Adipocyte (in vitro differentiated cells): ENCODE data around the gene WLS.

Experiments used
- DNase-seq: peaks from one replicate; pipeline ENCODE4 v3.0.0-alpha.2; 2015; ENCODE audit warnings: low read depth
- H3K27me3 ChIP-seq: replicated peaks from 2 replicates; pipeline ENCODE4 v1.7.0; 2013; ENCODE audit warnings: mild to moderate bottlenecking, low read length, moderate library complexity; ENCODE audit not compliant: control insufficient read depth, insufficient read depth
- H3K36me3 ChIP-seq: 2 replicates; pipeline ENCODE4 v1.7.0; 2013; ENCODE audit warnings: low read length, mild to moderate bottlenecking, moderate library complexity; ENCODE audit not compliant: control insufficient read depth, insufficient read depth, severe bottlenecking
- H3K4me1 ChIP-seq: 2 replicates; pipeline ENCODE4 v1.7.0; 2013; ENCODE audit warnings: mild to moderate bottlenecking, low read length, moderate library complexity; ENCODE audit not compliant: control insufficient read depth, insufficient read depth
- H3K4me3 ChIP-seq: 2 replicates; pipeline ENCODE4 v1.7.0; 2013; ENCODE audit warnings: mild to moderate bottlenecking, low read length, moderate library complexity
- H3K9ac ChIP-seq: 2 replicates; pipeline ENCODE4 v1.7.0; 2013; ENCODE audit warnings: mild to moderate bottlenecking, low read length, moderate library complexity
- H3K9me3 ChIP-seq: 2 replicates; pipeline ENCODE4 v1.7.0; 2013; ENCODE audit warnings: mild to moderate bottlenecking, low read length, moderate library complexity; ENCODE audit not compliant: control insufficient read depth

WLS gene

DNA sequence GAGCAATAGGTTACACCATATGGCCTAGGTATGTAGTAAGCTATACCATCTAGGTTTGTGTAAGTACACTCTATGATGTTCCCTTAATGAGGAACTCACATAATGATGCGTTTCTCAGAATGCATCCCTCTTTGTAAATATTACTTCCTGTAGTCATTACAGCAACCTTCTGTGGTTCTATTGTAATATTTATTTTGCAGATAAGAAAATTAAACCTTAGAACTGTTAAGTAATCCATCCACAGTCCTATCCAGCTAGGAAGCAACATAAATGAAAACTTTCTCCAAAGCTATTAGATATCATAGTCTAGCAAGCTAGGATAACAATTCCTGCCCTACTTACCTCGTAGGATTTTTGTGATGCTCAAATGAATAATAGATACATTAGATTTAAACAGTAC is 88.7 kb downstream of the WLS start:
- Histone ChIP-seq H3K27me3 (no peaks in the 10 kb centered on the region), H3K9ac (no peak overlapping the region), H3K9me3 (no peaks in the 10 kb centered on the region), H3K4me3 (no peak overlapping the region), H3K4me1 (peaks cover 6% of the 10 kb centered on the region), H3K36me3 (peaks cover 78% of the 10 kb centered on the region)
- DNase-seq = no peak

DNA sequence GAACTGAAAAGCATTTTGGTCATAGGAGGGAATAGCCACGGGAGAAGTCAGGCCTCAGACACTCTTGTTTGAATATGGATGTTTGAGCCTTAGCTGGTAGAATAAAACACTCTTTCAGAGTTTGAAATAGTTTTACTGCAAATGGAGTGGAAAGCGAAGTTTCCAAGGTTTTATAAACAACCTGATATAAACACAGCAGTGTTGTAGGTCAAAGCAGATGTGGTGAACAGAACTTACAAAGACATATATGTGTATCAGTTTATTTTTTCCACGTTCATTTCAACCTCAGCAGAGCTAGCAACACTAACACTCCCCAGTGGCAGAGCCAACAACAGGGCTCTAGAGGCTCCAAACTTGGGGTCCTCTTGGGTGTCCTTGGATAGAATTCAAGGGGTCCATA is 89.9 kb downstream of the WLS start:
- no peaks in the 10 kb centered on the region for H3K27me3 ChIP-seq
- no peaks in the 10 kb centered on the region for H3K9me3 ChIP-seq
- peaks cover 73% of the 10 kb centered on the region for H3K36me3 ChIP-seq
- no peak overlapping the region for H3K9ac ChIP-seq
- H3K4me3 ChIP-seq = no peak overlapping the region
- no peak for DNase-seq
- peaks cover 6% of the 10 kb centered on the region for H3K4me1 ChIP-seq

DNA sequence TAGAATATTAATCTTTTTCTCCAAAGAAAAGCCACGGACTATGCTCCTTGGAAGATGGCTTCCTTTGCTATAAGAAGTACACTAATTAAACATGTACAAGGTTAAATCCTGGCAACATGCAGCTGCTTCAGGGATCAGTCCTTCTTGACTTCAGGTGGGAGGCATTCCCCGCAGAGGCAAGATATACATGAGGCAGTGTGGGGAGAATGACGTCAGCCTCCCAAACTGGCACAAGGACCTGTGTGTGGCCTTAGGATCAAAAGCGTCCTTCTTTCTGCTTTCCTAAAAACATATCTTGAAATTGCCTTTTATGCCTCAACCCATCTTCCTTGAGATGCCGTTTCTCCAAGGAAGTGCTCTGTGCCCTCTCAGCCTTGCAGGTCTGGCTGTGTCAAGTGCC is 90.3 kb downstream of the WLS start:
- Histone ChIP-seq H3K9ac (no peak overlapping the region), H3K9me3 (no peaks in the 10 kb centered on the region), H3K36me3 (peaks cover 73% of the 10 kb centered on the region), H3K27me3 (no peaks in the 10 kb centered on the region), H3K4me3 (no peak overlapping the region), H3K4me1 (peaks cover 6% of the 10 kb centered on the region)
- no peak for DNase-seq

DNA sequence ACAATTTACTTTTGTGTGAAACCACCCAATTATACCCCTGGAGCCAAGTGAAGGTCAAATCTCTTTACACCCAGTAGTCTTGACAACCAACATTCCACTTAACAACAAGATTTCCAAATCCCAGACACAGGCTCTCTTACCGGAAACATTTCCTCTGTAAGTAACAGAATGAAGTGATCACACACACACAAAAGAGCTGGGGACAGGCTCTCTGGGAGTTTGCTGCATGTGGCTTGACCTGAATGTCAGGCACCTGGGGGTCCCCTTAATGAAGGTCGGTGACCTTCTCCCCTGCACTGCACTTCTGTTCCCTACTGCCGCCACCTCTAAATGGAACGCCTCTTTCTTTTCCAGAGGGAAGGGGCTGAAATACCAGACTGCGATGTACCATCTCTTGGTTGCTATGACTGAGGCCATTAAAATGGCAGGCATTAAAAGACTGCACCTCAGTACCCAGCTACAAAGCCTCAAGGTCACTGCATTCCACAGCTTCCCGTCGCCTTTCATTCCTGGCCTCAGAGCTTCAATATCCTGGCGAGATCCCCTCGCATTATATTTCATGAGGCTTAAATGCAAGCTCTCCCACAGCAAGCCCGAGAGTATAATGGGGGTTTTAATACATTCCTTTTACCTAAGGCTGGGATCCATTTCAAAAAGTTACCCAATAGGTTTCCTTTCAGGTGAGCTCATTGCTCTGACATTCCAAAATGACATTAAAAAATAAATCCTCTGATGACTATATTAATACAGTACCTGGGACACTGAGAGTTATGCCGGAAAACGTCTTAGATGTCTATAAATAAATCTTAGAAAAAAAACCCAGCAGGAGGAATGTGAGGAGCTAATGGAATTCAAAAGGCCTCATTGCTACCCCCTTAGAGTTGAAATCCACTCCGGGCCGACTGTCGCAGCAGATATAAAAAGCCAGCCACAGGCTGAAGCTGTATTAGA is 91.0 kb downstream of the WLS start:
- no peaks in the 10 kb centered on the region for H3K27me3 ChIP-seq
- peak; percentile 33 for DNase-seq
- H3K9me3 ChIP-seq = no peaks in the 10 kb centered on the region
- H3K9ac ChIP-seq = no peak overlapping the region
- H3K4me3 ChIP-seq = no peak overlapping the region
- peaks cover 6% of the 10 kb centered on the region for H3K4me1 ChIP-seq
- peaks cover 79% of the 10 kb centered on the region for H3K36me3 ChIP-seq

DNA sequence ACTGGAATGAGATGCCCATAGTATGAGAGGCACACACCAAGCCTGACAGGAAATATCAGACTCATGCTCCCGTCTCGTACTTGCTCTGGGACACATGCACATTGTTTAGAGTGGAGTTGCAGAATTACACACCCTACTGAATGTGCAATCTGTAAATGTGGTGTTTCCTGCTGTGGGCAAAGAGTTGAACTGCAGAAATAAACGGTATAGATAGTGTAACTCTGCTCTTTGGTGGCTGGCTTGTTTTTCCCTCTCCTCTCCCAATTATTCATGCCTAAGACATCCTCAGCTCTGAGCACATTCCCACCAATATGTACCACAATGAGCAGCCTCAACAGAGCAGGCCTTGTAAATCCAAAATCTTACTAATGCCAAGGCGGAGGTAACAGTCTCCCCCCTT is 91.8 kb downstream of the WLS start:
- Histone ChIP-seq H3K9me3 (no peaks in the 10 kb centered on the region), H3K9ac (no peak overlapping the region), H3K4me1 (peaks cover 6% of the 10 kb centered on the region), H3K4me3 (no peak overlapping the region), H3K27me3 (no peaks in the 10 kb centered on the region), H3K36me3 (peaks cover 79% of the 10 kb centered on the region)
- no peak for DNase-seq

DNA sequence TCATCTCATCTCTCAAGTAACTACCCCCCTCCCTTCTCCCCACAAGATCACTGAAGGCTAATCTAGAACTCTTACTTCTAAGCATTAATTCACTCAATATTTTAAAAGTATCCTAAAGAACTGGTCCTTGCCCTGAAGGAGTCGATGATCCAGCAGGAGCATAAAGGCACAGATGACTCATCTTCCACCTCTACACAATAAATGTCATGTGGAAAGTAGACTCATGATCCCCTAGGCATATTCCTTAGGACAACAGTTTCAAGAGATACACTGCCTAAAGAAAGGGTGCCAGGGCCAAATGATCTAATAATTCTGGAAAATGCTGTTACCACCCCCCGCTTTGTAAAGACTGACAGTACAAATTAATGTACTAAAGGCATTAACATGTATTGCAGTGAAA is 96.1 kb downstream of the WLS start:
- Histone ChIP-seq H3K9ac (no peak overlapping the region), H3K4me3 (no peak overlapping the region), H3K27me3 (no peaks in the 10 kb centered on the region), H3K36me3 (peaks cover 73% of the 10 kb centered on the region), H3K9me3 (no peaks in the 10 kb centered on the region), H3K4me1 (peaks cover 3% of the 10 kb centered on the region)
- no peak for DNase-seq

DNA sequence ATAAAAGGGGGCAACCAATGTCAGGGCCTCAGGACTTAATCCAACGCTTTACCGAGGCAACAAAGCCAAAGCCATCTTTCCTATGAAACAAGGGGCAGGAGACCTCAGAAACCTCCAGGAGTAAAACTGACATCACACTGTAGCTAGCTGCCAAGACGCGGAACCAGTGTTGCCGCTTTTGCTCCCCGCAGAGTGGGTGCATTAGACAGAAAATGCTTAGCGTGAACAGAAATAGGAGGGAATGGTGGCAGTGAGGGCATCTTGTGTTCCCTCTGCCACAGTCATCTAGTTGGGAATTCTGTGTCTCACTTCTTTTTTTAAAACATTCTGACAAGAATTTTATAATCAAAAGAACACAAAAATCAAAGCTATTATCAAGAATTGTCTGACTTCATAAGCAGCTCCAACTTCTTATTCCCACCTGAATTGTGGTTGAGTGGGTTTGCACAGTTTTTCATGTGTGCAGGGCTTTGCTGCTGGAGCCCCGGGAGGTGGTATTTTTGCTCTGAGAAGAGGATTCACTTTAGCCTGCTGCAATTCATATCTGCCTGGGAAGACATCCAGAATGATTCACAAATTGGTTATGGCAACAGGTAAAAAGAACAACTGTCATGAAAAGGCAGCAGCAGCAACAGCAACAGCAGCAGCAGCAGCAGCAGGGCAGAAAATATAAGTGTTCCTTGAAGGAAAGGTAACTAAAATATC is 99.7 kb downstream of the WLS start:
- no peak overlapping the region for H3K9ac ChIP-seq
- H3K4me3 ChIP-seq = no peak overlapping the region
- no peaks in the 10 kb centered on the region for H3K4me1 ChIP-seq
- DNase-seq = no peak
- peaks cover 68% of the 10 kb centered on the region for H3K36me3 ChIP-seq
- no peaks in the 10 kb centered on the region for H3K9me3 ChIP-seq
- no peaks in the 10 kb centered on the region for H3K27me3 ChIP-seq

DNA sequence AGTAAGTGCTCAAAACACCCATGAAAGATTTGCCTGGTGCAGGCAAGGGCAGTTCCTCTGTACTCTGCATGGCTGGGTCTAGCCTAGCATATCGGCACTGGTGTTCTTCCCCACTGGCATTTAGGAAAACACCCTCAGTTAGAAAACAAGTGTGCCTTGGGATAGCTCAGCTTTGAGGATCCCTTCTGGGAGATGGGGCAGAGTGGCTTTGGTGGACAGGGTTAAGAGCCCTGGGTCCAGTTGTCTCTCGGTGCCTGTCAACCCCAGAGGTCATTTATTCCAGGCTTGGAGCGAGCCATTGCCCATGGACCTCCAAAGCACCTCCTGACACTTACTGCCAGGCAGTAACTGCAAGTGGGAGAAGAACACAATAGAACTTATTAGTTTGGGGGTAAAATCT is 101.1 kb downstream of the WLS start:
- H3K36me3 ChIP-seq = peaks cover 61% of the 10 kb centered on the region
- no peak for DNase-seq

DNA sequence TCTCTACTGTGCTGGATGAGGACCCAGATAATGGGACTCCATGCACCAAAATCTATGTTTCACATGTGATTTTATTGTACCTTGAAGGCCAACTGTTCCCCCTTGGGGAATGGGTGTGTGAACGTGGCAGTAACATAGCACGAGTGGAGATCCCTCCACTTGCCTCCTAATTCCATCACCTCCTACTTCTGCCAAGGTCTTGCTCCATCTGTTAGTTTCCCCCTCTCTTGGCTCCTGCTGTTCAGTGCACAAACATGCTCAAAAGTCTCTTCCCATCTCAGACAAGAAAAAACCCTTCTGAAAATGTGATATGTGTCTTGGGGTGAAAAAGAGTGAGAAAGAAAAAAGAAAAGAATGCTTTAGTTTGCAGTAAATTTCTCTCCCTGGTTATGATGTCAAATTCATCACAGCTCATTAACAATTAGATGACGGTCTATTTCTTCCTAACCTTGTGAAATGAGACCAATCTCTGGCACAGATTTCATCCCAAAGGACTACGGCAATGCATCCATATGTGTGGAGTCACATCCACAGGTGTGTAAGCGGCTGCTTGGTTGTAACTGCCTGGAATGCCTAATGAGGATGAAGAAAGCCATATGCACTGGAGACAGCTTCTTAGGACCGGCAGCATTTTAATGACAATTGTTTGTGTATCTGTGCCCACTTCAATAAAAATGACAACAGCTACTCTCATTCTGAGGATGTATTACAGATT is 102.6 kb downstream of the WLS start:
- no peaks in the 10 kb centered on the region for H3K4me1 ChIP-seq
- no peak overlapping the region for H3K4me3 ChIP-seq
- H3K9ac ChIP-seq = no peak overlapping the region
- no peaks in the 10 kb centered on the region for H3K27me3 ChIP-seq
- DNase-seq = no peak
- no peaks in the 10 kb centered on the region for H3K9me3 ChIP-seq
- peaks cover 57% of the 10 kb centered on the region for H3K36me3 ChIP-seq

More for the DNA sequence above, 101.1 kb downstream of the WLS start:
- no peak overlapping the region for H3K4me3 ChIP-seq
- H3K9me3 ChIP-seq = no peaks in the 10 kb centered on the region
- H3K9ac ChIP-seq = no peak overlapping the region
- H3K4me1 ChIP-seq = no peaks in the 10 kb centered on the region
- H3K27me3 ChIP-seq = no peaks in the 10 kb centered on the region

DNA sequence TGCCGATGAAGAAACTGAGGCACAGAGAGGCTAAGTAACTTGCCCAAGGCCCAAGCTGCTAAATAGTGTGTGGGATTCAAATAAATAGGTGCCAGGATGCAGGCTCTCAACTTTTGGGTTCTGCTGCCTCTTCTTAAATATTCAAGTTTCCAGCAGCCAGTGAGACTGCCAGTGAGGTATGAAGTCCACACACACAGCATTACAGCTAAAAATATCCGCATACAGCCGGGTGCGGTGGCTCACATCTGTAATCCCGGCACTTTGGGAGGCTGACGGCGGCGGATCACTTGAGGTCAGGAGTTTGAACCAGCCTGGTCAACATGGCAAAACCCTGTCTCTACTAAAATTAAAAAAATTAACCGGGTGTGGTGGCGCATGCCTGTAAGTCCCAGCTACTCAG is 103.5 kb downstream of the WLS start:
- Histone ChIP-seq H3K9ac (no peak overlapping the region), H3K27me3 (no peaks in the 10 kb centered on the region), H3K4me1 (no peaks in the 10 kb centered on the region), H3K9me3 (no peaks in the 10 kb centered on the region), H3K4me3 (no peak overlapping the region), H3K36me3 (peaks cover 55% of the 10 kb centered on the region)
- DNase-seq = no peak

DNA sequence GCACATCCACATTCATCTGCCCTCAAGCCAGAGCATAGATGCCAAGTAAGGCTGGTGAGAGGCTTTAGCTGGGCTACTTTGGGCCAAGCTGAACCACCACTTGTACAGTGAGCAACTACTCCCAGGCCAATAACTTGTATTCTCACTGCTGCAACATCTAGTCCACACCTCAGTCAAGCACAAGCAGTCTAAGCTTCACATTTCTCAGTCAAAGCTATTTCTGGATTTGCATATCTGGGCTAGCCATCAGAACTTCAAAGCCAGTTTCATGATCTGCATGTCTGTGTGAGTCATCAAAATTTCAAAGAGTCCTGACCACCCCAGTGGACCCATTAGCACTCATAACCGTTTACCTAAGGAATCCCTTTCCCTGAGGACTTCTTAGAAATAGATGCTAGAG is 104.2 kb downstream of the WLS start:
- no peaks in the 10 kb centered on the region for H3K27me3 ChIP-seq
- no peak overlapping the region for H3K9ac ChIP-seq
- no peaks in the 10 kb centered on the region for H3K9me3 ChIP-seq
- DNase-seq = peak; percentile 40
- no peak overlapping the region for H3K4me3 ChIP-seq
- peaks cover 49% of the 10 kb centered on the region for H3K36me3 ChIP-seq
- no peaks in the 10 kb centered on the region for H3K4me1 ChIP-seq
